WTC11 (cell line): ENCODE results near the gene RIN2.

ENCODE experiments used
- CBFB ChIP-seq: sonication (generic); formaldehyde crosslinking; IDR thresholded peaks from 2 replicates; pipeline ENCODE4 v1.8.1; 2022; ENCODE audit warnings: mild to moderate bottlenecking, low read depth, missing genetic modification reagents
- FOXP1 ChIP-seq: sonication (generic); formaldehyde crosslinking; IDR thresholded peaks from 2 replicates; pipeline ENCODE4 v1.8.0; 2022; ENCODE audit warnings: missing genetic modification reagents, mild to moderate bottlenecking, moderate library complexity, borderline replicate concordance
- GABPB1 ChIP-seq: sonication (generic); formaldehyde crosslinking; IDR thresholded peaks from 2 replicates; pipeline ENCODE4 v1.8.1; 2023; ENCODE audit warnings: mild to moderate bottlenecking, missing genetic modification reagents
- TEAD4 ChIP-seq: sonication (generic); formaldehyde crosslinking; IDR thresholded peaks from 2 replicates; pipeline ENCODE4 v1.8.0; 2022; ENCODE audit warnings: mild to moderate bottlenecking, missing genetic modification reagents
- ZNF423 ChIP-seq: fragments of 250-450 bp; sonication (Bioruptor Pico); IDR thresholded peaks from 2 replicates; pipeline ENCODE4 v2.1.2; 2022; ENCODE audit warnings: mild to moderate bottlenecking, moderate library complexity
- TF ChIP-seq, protein P1 (sequence below): fragments of 200-600 bp; IDR thresholded peaks from 2 replicates; pipeline ENCODE4 v1.8.0; 2022; ENCODE audit warnings: antibody characterized with exemption
- TF ChIP-seq, protein P2 (sequence below): sonication (generic); formaldehyde crosslinking; IDR thresholded peaks from 2 replicates; pipeline ENCODE4 v1.8.1; 2022; ENCODE audit warnings: low read depth, missing genetic modification reagents, borderline replicate concordance
- TF ChIP-seq, protein P3 (sequence below): sonication (generic); formaldehyde crosslinking; IDR thresholded peaks from 2 replicates; pipeline ENCODE4 v1.8.1; 2022; ENCODE audit warnings: mild to moderate bottlenecking, moderate library complexity, missing genetic modification reagents
- TF ChIP-seq, protein P4 (sequence below): sonication (generic); formaldehyde crosslinking; IDR thresholded peaks from 2 replicates; pipeline ENCODE4 v1.8.1; 2022; ENCODE audit warnings: missing genetic modification reagents, borderline replicate concordance
- TF ChIP-seq, protein P5 (sequence below): sonication (generic); formaldehyde crosslinking; IDR thresholded peaks from 2 replicates; pipeline ENCODE4 v1.8.0; 2022; ENCODE audit warnings: mild to moderate bottlenecking, missing genetic modification reagents

DNA sequence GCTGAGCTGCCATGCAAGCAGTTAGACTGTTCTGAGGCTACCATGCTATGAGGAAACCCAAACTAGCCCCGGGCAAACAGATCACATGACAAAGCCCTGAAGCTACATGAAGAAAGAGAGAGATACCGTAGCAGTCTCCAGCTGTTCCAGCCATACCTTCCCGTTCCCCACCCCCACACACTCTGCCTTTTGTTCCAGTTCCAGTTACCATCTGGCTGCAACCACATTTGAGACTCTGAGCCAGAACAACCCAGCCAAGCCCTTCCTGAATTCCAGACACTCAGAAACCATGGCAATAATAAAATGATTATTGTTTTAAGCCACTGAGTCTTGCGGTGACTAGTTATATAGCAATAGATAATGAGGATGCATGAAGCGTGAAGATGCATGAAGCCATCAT lies 28.3 kb downstream of the RIN2 start:
- TF ChIP-seq, protein P1, sequence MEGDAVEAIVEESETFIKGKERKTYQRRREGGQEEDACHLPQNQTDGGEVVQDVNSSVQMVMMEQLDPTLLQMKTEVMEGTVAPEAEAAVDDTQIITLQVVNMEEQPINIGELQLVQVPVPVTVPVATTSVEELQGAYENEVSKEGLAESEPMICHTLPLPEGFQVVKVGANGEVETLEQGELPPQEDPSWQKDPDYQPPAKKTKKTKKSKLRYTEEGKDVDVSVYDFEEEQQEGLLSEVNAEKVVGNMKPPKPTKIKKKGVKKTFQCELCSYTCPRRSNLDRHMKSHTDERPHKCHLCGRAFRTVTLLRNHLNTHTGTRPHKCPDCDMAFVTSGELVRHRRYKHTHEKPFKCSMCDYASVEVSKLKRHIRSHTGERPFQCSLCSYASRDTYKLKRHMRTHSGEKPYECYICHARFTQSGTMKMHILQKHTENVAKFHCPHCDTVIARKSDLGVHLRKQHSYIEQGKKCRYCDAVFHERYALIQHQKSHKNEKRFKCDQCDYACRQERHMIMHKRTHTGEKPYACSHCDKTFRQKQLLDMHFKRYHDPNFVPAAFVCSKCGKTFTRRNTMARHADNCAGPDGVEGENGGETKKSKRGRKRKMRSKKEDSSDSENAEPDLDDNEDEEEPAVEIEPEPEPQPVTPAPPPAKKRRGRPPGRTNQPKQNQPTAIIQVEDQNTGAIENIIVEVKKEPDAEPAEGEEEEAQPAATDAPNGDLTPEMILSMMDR: no peak
- TF ChIP-seq GABPB1: no peak
- TF ChIP-seq FOXP1 (CRISPR knock-in tag): no peak
- TF ChIP-seq, protein P2, sequence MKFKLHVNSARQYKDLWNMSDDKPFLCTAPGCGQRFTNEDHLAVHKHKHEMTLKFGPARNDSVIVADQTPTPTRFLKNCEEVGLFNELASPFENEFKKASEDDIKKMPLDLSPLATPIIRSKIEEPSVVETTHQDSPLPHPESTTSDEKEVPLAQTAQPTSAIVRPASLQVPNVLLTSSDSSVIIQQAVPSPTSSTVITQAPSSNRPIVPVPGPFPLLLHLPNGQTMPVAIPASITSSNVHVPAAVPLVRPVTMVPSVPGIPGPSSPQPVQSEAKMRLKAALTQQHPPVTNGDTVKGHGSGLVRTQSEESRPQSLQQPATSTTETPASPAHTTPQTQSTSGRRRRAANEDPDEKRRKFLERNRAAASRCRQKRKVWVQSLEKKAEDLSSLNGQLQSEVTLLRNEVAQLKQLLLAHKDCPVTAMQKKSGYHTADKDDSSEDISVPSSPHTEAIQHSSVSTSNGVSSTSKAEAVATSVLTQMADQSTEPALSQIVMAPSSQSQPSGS (CRISPR knock-in tag): no peak
- no peak for TF ChIP-seq ZNF423 (CRISPR knock-in tag)
- TF ChIP-seq, protein P3, sequence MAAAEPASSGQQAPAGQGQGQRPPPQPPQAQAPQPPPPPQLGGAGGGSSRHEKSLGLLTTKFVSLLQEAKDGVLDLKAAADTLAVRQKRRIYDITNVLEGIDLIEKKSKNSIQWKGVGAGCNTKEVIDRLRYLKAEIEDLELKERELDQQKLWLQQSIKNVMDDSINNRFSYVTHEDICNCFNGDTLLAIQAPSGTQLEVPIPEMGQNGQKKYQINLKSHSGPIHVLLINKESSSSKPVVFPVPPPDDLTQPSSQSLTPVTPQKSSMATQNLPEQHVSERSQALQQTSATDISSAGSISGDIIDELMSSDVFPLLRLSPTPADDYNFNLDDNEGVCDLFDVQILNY: no peak
- TF ChIP-seq, protein P4, sequence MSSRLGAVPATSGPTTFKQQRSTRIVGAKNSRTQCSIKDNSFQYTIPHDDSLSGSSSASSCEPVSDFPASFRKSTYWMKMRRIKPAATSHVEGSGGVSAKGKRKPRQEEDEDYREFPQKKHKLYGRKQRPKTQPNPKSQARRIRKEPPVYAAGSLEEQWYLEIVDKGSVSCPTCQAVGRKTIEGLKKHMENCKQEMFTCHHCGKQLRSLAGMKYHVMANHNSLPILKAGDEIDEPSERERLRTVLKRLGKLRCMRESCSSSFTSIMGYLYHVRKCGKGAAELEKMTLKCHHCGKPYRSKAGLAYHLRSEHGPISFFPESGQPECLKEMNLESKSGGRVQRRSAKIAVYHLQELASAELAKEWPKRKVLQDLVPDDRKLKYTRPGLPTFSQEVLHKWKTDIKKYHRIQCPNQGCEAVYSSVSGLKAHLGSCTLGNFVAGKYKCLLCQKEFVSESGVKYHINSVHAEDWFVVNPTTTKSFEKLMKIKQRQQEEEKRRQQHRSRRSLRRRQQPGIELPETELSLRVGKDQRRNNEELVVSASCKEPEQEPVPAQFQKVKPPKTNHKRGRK (CRISPR knock-in tag): no peak
- TF ChIP-seq, protein P5, sequence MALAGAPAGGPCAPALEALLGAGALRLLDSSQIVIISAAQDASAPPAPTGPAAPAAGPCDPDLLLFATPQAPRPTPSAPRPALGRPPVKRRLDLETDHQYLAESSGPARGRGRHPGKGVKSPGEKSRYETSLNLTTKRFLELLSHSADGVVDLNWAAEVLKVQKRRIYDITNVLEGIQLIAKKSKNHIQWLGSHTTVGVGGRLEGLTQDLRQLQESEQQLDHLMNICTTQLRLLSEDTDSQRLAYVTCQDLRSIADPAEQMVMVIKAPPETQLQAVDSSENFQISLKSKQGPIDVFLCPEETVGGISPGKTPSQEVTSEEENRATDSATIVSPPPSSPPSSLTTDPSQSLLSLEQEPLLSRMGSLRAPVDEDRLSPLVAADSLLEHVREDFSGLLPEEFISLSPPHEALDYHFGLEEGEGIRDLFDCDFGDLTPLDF (CRISPR knock-in tag): no peak
- TF ChIP-seq TEAD4 (CRISPR knock-in tag): no peak
- no peak for TF ChIP-seq CBFB (CRISPR knock-in tag)
